Measurements from ENCODE around the gene CCDC134. TPM values are rescaled to one million over a fixed set of nuclear protein-coding genes. Genes with fewer than 3 reads are reported as not detected.

Gene CCDC134
- total and polyA plus RNA-seq, 7 donors = 2.2 to 7.8 (median 4.9) TPM

GRCh38 chr22:41821471-41822316, 21.2 kb downstream of the CCDC134 start:
- DNase-seq (no peak), ATAC-seq (no peak)
- peaks cover 0 to 7% of the 10 kb centered on the region in 2 donors for H3K36me3 ChIP-seq (ENCODE audit: insufficient read depth in 1 of 2, low read depth in 1 of 2)
- H3K27me3 ChIP-seq (ENCODE audit: insufficient read depth in 3 of 3, low read length in 2 of 3) = no peaks in the 10 kb centered on the region
- no peak overlapping the region for H3K27ac ChIP-seq
- 86 to 93% (median 90%) methylated on average over 12 of the region's 12 CpGs for WGBS, 3 donors
- no peak overlapping the region for H3K4me3 ChIP-seq
- peaks cover 20% of the 10 kb centered on the region for H3K4me1 ChIP-seq
- intact Hi-C loops (cut with DNase I) = loop anchor here (1.0 to 5.0 kb wide), 2 partner anchors 36 to 120 kb away; no protein-coding TSS in a partner anchor
- TF ChIP-seq, protein P1, sequence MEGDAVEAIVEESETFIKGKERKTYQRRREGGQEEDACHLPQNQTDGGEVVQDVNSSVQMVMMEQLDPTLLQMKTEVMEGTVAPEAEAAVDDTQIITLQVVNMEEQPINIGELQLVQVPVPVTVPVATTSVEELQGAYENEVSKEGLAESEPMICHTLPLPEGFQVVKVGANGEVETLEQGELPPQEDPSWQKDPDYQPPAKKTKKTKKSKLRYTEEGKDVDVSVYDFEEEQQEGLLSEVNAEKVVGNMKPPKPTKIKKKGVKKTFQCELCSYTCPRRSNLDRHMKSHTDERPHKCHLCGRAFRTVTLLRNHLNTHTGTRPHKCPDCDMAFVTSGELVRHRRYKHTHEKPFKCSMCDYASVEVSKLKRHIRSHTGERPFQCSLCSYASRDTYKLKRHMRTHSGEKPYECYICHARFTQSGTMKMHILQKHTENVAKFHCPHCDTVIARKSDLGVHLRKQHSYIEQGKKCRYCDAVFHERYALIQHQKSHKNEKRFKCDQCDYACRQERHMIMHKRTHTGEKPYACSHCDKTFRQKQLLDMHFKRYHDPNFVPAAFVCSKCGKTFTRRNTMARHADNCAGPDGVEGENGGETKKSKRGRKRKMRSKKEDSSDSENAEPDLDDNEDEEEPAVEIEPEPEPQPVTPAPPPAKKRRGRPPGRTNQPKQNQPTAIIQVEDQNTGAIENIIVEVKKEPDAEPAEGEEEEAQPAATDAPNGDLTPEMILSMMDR (IDR thresholded peaks at IDR 0.05) = no peak
- H3K9me3 ChIP-seq = no peaks in the 10 kb centered on the region

DNA sequence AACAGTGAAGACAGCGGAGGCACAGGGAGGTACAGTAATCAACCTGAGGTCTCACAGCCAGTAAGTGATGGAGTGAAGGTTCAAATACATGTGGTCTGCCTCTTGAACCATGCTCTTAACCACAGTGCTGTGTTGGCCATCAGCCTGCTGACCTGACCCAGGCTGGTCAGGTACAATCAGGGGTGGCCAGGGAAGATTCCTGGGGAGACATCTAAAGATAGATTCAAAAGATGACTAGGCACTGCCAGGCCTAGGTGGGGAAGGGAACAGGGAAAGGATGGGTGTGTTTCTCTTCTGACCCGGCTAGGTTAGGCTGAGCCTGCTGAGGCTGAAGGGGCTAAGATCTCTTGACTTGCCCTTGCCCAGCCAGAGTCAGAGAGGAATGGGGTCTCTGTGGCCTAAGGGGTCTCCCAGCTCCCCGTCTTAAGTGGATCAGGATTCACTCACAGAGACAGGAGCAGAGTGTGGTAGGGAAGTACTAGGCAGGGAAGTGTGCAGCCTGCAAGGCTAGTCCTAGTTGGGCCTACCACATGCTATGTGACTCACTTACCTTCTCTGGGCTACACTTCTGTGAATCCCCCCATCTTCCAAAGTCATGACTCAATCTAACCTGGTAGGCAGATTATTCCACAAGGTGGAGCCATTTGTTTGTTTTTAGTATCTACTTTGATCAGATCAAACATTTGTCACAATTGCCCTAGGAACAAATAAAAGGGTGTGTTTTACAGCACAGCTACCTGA, 22.0 kb downstream of the CCDC134 start:
- H3K4me1 ChIP-seq = peaks cover 23% of the 10 kb centered on the region
- intact Hi-C loops (cut with DNase I) = loop anchor here (1.0 to 5.0 kb wide), 2 partner anchors 35 to 119 kb away; no protein-coding TSS in a partner anchor
- no peaks in the 10 kb centered on the region for H3K9me3 ChIP-seq
- H3K36me3 ChIP-seq (ENCODE audit: insufficient read depth in 1 of 2, low read depth in 1 of 2) = peaks cover 0 to 7% of the 10 kb centered on the region in 2 donors
- H3K27ac ChIP-seq = no peak overlapping the region
- no peaks in the 10 kb centered on the region for H3K27me3 ChIP-seq (ENCODE audit: insufficient read depth in 3 of 3, low read length in 2 of 3)
- peak in 3 of 4 donors; percentile 27 to 53 (median 47) for ATAC-seq
- no peak for DNase-seq
- no peak overlapping the region for H3K4me3 ChIP-seq
- TF ChIP-seq, protein P1 (IDR thresholded peaks at IDR 0.05) = peak; percentile 56
- WGBS, 3 donors = 83 to 96% (median 87%) methylated on average over 3 of the region's 3 CpGs

- H3K27ac ChIP-seq = no peak overlapping the region
- DNase-seq (no peak), ATAC-seq (no peak)
- peaks cover 0 to 7% of the 10 kb centered on the region in 2 donors for H3K36me3 ChIP-seq (ENCODE audit: insufficient read depth in 1 of 2, low read depth in 1 of 2)
- no peaks in the 10 kb centered on the region for H3K9me3 ChIP-seq
- 82 to 87% (median 84%) methylated on average over 6 of the region's 6 CpGs for WGBS, 3 donors
- no peak overlapping the region for H3K4me3 ChIP-seq
- no peaks in the 10 kb centered on the region for H3K27me3 ChIP-seq (ENCODE audit: insufficient read depth in 3 of 3, low read length in 2 of 3)
- peaks cover 28% of the 10 kb centered on the region for H3K4me1 ChIP-seq
- TF ChIP-seq, protein P1 (IDR thresholded peaks at IDR 0.05) = no peak
- intact Hi-C loops (cut with DNase I) = loop anchor here in 1 of 2 donors (5.0 kb wide), 1 partner anchor 34 kb away; no protein-coding TSS in a partner anchor
Measured at GRCh38 chr22:41823797-41824196, 23.3 kb downstream of the CCDC134 start.

GRCh38 chr22:41825376-41825775, 24.9 kb downstream of the CCDC134 start:
- DNase-seq (no peak), ATAC-seq (no peak)
- Histone ChIP-seq H3K27ac (peak overlapping the region; percentile 74), H3K27me3 (ENCODE audit: insufficient read depth in 3 of 3, low read length in 2 of 3) (no peaks in the 10 kb centered on the region), H3K4me3 (no peak overlapping the region), H3K9me3 (no peaks in the 10 kb centered on the region), H3K4me1 (peaks cover 28% of the 10 kb centered on the region), H3K36me3 (ENCODE audit: insufficient read depth in 1 of 2, low read depth in 1 of 2) (peaks cover 0 to 7% of the 10 kb centered on the region in 2 donors)
- intact Hi-C loops (cut with DNase I) = no loop called here
- 63 to 66% (median 64%) methylated on average over 7 of the region's 7 CpGs for WGBS, 3 donors
- TF ChIP-seq, protein P1 (IDR thresholded peaks at IDR 0.05) = no peak
